OCI-LY3 (cell line): ENCODE measurements around the gene PRDM4.

ENCODE experiments used
- CTCF ChIP-seq: fragments of 200-600, 300-600 bp; sonication (generic); IDR thresholded peaks from 2 replicates; pipeline ENCODE4 v1.5.1; 2014; ENCODE audit warnings: antibody characterized with exemption, low read length, low read depth
- EZH2phosphoT487 ChIP-seq: fragments of 200-600 bp; shearing (Covaris generic); IDR thresholded peaks from 2 replicates; pipeline ENCODE4 v1.6.1; 2018; ENCODE audit warnings: antibody characterized with exemption, mixed run types, low read depth

GRCh38 chr12:107767466-107767865, 6.5 kb upstream of the PRDM4 start:
- TF ChIP-seq CTCF, result no peak
- TF ChIP-seq EZH2phosphoT487, result no peak
